Endothelial cell of umbilical vein (primary cell): ENCODE data around the gene CDK15. TPM values are rescaled to one million over a fixed set of nuclear protein-coding genes. Genes with fewer than 3 reads are reported as not detected.

ENCODE experiments used
- BruUV-seq: library from RNA; stranded (reverse); fragments of 400-500 nt; replicated peaks from 2 replicates; lab custom pipeline; 2021; lab: Mats Ljungman, UMichigan
- CTCF ChIA-PET: fragments of 300-600, 350-600 bp; sonication (Branson Sonifier 250); formaldehyde crosslinking; loops from one replicate; lab custom pipeline; 2021; ENCODE audit warnings: antibody characterized with exemption, inconsistent platforms; lab: Charles Lee
- POLR2A ChIA-PET: fragments of 300-600, 350-600 bp; sonication (Branson Sonifier 250); formaldehyde crosslinking; loops from one replicate; lab custom pipeline; 2021; ENCODE audit warnings: antibody characterized with exemption, inconsistent platforms; lab: Charles Lee
- DNase-seq: peaks from one replicate; pipeline ENCODE4 v3.0.0-alpha.2; 2011; ENCODE audit warnings: low read depth, low spot score
- FAIRE-seq: peaks from 2 replicates; lab custom pipeline; 2011; peaks lifted over from hg19 to GRCh38; lab: Jason Lieb, UNC
- H2AFZ ChIP-seq: 2 replicates; pipeline ENCODE4 v1.6.0; 2012; ENCODE audit warnings: low read depth, low read length, control low read depth, inconsistent platforms
- H3K27ac ChIP-seq: 2 replicates; pipeline ENCODE4 v1.5.1; 2011; ENCODE audit warnings: low read depth, mild to moderate bottlenecking, control low read depth, low read length, moderate library complexity; ENCODE audit not compliant: insufficient read depth
- H3K27me3 ChIP-seq, 2 experiments: 2 replicates each; pipeline versions ENCODE4 v1.6.0 to v1.6.1; 2011; ENCODE audit warnings: low read length in 2 of 2, mixed read lengths in 1 of 2; ENCODE audit not compliant: control insufficient read depth in 2 of 2, insufficient read depth in 2 of 2
- H3K36me3 ChIP-seq, 2 experiments: 2 replicates in 1 of 2; 3 replicates in 1 of 2; pipeline ENCODE4 v1.5.1; 2011; ENCODE audit warnings: low read length in 2 of 2, mild to moderate bottlenecking in 1 of 2, moderate library complexity in 1 of 2; ENCODE audit not compliant: control insufficient read depth in 2 of 2, insufficient read depth in 2 of 2; ENCODE audit errors: extremely low read depth in 1 of 2
- H3K4me1 ChIP-seq: 3 replicates; pipeline ENCODE4 v1.5.1; 2011; ENCODE audit warnings: mild to moderate bottlenecking, low read length; ENCODE audit not compliant: control insufficient read depth, insufficient read depth; ENCODE audit errors: extremely low read depth
- H3K4me2 ChIP-seq: 2 replicates; pipeline ENCODE4 v1.6.1; 2011; ENCODE audit warnings: low read length, control low read depth, mixed read lengths; ENCODE audit not compliant: insufficient read depth
- H3K4me3 ChIP-seq, 3 experiments: fragments of 200-600 bp in 1 of 3; sonication (generic), shearing (Covaris generic) in 1 of 3; replicated peaks in 1 of 3; 2 replicates each; pipeline ENCODE4 v1.5.1; 2011 to 2016; ENCODE audit warnings: control low read depth in 3 of 3, low read length in 3 of 3, mild to moderate bottlenecking in 2 of 3, inconsistent platforms in 1 of 3, low read depth in 1 of 3, moderate library complexity in 1 of 3; ENCODE audit not compliant: insufficient read depth in 1 of 3
- H3K79me2 ChIP-seq: 2 replicates; pipeline ENCODE4 v1.6.0; 2012; ENCODE audit warnings: low read length, inconsistent platforms; ENCODE audit not compliant: control insufficient read depth, insufficient read depth
- H3K9ac ChIP-seq: replicated peaks from 2 replicates; pipeline ENCODE3; 2011; ENCODE audit warnings: low read length, control low read depth; ENCODE audit not compliant: insufficient read depth; ENCODE audit errors: extremely low read depth
- H3K9me1 ChIP-seq: replicated peaks from 3 replicates; pipeline ENCODE4 v1.6.0; 2011; ENCODE audit warnings: mild to moderate bottlenecking, low read length; ENCODE audit not compliant: control insufficient read depth, insufficient read depth; ENCODE audit errors: extremely low read depth
- H3K9me3 ChIP-seq: replicated peaks from 2 replicates; pipeline ENCODE4 v1.5.1; 2012; ENCODE audit warnings: low read length, inconsistent platforms; ENCODE audit not compliant: control insufficient read depth, insufficient read depth
- H4K20me1 ChIP-seq: replicated peaks from 2 replicates; pipeline ENCODE3; 2011; ENCODE audit warnings: mild to moderate bottlenecking, low read length; ENCODE audit not compliant: control insufficient read depth, insufficient read depth; ENCODE audit errors: extremely low read depth
- CTCF ChIP-seq, 2 donors: IDR thresholded peaks; 1 replicate in 1 of 2; 2 replicates in 1 of 2; pipeline ENCODE4 v1.5.1; 2011; ENCODE audit warnings: low read length in 2 of 2, mild to moderate bottlenecking in 2 of 2, moderate library complexity in 2 of 2, control low read depth in 1 of 2, inconsistent platforms in 1 of 2, low read depth in 1 of 2; ENCODE audit not compliant: insufficient read depth in 1 of 2; ENCODE audit errors: extremely low read depth in 1 of 2
- EZH2 ChIP-seq: IDR thresholded peaks from 2 replicates; pipeline ENCODE4 v1.6.1; 2012; ENCODE audit warnings: borderline replicate concordance, low read depth, mild to moderate bottlenecking, moderate library complexity, low read length, inconsistent platforms; ENCODE audit not compliant: severe bottlenecking
- FOS ChIP-seq: IDR thresholded peaks from 2 replicates; pipeline ENCODE4 v1.6.1; 2011; ENCODE audit warnings: mild to moderate bottlenecking, low read length, moderate library complexity, borderline replicate concordance; ENCODE audit not compliant: insufficient read depth
- GATA2 ChIP-seq: IDR thresholded peaks from 2 replicates; pipeline ENCODE4 v1.7.0; 2011; ENCODE audit warnings: low read depth, mild to moderate bottlenecking, moderate library complexity, mixed read lengths, low read length; ENCODE audit not compliant: insufficient read length, insufficient read depth
- JUN ChIP-seq: IDR thresholded peaks from 2 replicates; pipeline ENCODE4 v1.6.1; 2011; ENCODE audit warnings: borderline replicate concordance, low read depth; ENCODE audit not compliant: insufficient read length, insufficient read depth
- MAX ChIP-seq: IDR thresholded peaks from 2 replicates; pipeline ENCODE4 v1.6.1; 2011; ENCODE audit not compliant: insufficient read depth, insufficient read length
- MYC ChIP-seq: IDR thresholded peaks from one replicate; pipeline ENCODE4 v1.6.1; 2011; ENCODE audit warnings: mild to moderate bottlenecking, low read depth, low read length
- POLR2AphosphoS5 ChIP-seq: IDR thresholded peaks from 2 replicates; pipeline ENCODE4 v1.6.1; 2012; ENCODE audit warnings: low read depth, mild to moderate bottlenecking, control low read depth, low read length, moderate library complexity; ENCODE audit not compliant: insufficient read depth
- dilution Hi-C: fragments of 300-500 bp; cut with MboI; formaldehyde crosslinking; loops from one replicate; pipeline ENCODE4 v1.15.0; 2019; ENCODE audit warnings: low sequenced_read_pairs; ENCODE audit not compliant: extremely low pct_ligation_motif_present
- intact Hi-C: fragments of 100-400 bp; cut with micrococcal nuclease; formaldehyde crosslinking; loops from one replicate; pipeline ENCODE4 v1.10.0; 2022
- polyA plus RNA-seq, 4 experiments: library from polyadenylated mRNA; depleted of rRNA in 3 of 4; stranded (reverse) in 3 of 4; unstranded in 1 of 4; fragments of >200 nt; gene quantifications; 2 replicates each; pipeline versions ENCODE4 v1.2.1 to v1.2.3, GENCODE V29; 2011 to 2012; ENCODE audit warnings: missing spikeins in 1 of 4
- total RNA-seq: library from RNA; stranded (reverse); gene quantifications from 2 replicates; pipeline ENCODE4 v1.2.3, GENCODE V29; 2021

The CDK15 gene
- total and polyA plus RNA-seq, 2 donors (not counting 3 experiments of a cell fraction or from before 2014, with no cell fraction given) = not detected

GRCh38 chr2:201930043-201930442 lies 123.7 kb downstream of the CDK15 start:
- DNase-seq = no peak
- H3K27ac ChIP-seq = no peak overlapping the region
- no peaks in the 10 kb centered on the region for H3K79me2 ChIP-seq
- H3K4me2 ChIP-seq = no peak overlapping the region
- no peaks in the 10 kb centered on the region for H4K20me1 ChIP-seq
- no peaks in the 10 kb centered on the region for H3K9me1 ChIP-seq
- intact Hi-C loops (no loop called here), dilution Hi-C loops (no loop called here)
- FAIRE-seq = no peak
- no peak for TF ChIP-seq CTCF (IDR thresholded peaks at IDR 0.05; ENCODE audit: extremely low read depth in 1 of 2, insufficient read depth in 1 of 2, low read depth in 1 of 2, low read length in 2 of 2)
- no peak for TF ChIP-seq GATA2
- no peak for TF ChIP-seq JUN
- no peak for TF ChIP-seq MYC
- no peak for TF ChIP-seq EZH2
- no peak for TF ChIP-seq POLR2AphosphoS5
- no peak for TF ChIP-seq FOS
- TF ChIP-seq MAX = no peak
- H3K36me3 ChIP-seq = no peaks in the 10 kb centered on the region
- peaks cover 13 to 16% of the 10 kb centered on the region in 2 experiments for H3K27me3 ChIP-seq
- no peaks in the 10 kb centered on the region for H3K9me3 ChIP-seq
- BruUV-seq = no TSS peak
- POLR2A ChIA-PET = no interaction called here
- no peaks in the 10 kb centered on the region for H3K4me1 ChIP-seq
- H3K4me3 ChIP-seq = no peak overlapping the region
- CTCF ChIA-PET = interaction anchor here (1.1 kb wide), 1 partner anchor 11 kb away, joined by 3 read pairs; no protein-coding TSS in a partner anchor
- no peak overlapping the region for H2AFZ ChIP-seq
- H3K9ac ChIP-seq = no peak overlapping the region
